Tibial nerve (tissue), 4 donors: Measurements from ENCODE around the gene RUNX2. TPM values are rescaled to one million over a fixed set of nuclear protein-coding genes. Genes with fewer than 3 reads are reported as not detected.

Experiments used
- DNase-seq, 2 donors: peaks; one replicate each; pipeline ENCODE4 v3.0.0-alpha.2; 2019; ENCODE audit warnings: low spot score in 2 of 2
- H3K27ac ChIP-seq, 4 donors: fragments of 200-600 bp; sonication (generic) in 3 of 4; one replicate each; pipeline ENCODE4 v1.5.1; 2017 to 2019; ENCODE audit warnings: mild to moderate bottlenecking in 1 of 4
- H3K27me3 ChIP-seq, 2 donors: fragments of 200-600 bp; sonication (generic) in 1 of 2; one replicate each; pipeline versions ENCODE4 v1.5.1 to v1.6.0; 2017 to 2019
- H3K36me3 ChIP-seq, 3 donors: fragments of 200-600 bp; sonication (generic); one replicate each; pipeline ENCODE4 v1.5.1; 2018 to 2019
- H3K4me1 ChIP-seq, 4 donors: fragments of 200-600 bp; sonication (generic) in 3 of 4; one replicate each; pipeline ENCODE4 v1.5.1; 2017 to 2019
- H3K4me3 ChIP-seq, 4 donors: fragments of 200-600 bp; sonication (generic) in 3 of 4; one replicate each; pipeline ENCODE4 v1.5.1; 2017 to 2019; ENCODE audit warnings: mild to moderate bottlenecking in 1 of 4, moderate library complexity in 1 of 4
- H3K9me3 ChIP-seq, 4 donors: fragments of 200-600 bp; sonication (generic) in 3 of 4; one replicate each; pipeline ENCODE4 v1.5.1; 2017 to 2019
- EP300 ChIP-seq, 2 donors: sonication (generic); formaldehyde crosslinking; IDR thresholded peaks; one replicate each; pipeline ENCODE4 v1.6.1; 2017; ENCODE audit warnings: antibody characterized with exemption in 2 of 2, mild to moderate bottlenecking in 1 of 2
- POLR2A ChIP-seq, 2 donors: fragments of 450-650 bp; IDR thresholded peaks; one replicate each; pipeline ENCODE4 v1.6.1; 2017; ENCODE audit warnings: antibody characterized with exemption in 2 of 2, mild to moderate bottlenecking in 2 of 2, moderate library complexity in 2 of 2
- WGBS, 2 donors: methylation state at CpG; one replicate each; pipeline ENCODE4 v1.1.5; 2018; 5-methylcytosine and 5-hydroxymethylcytosine counted together
- total RNA-seq, 4 donors: library from RNA; depleted of rRNA; stranded (reverse); fragments of >200 nt; gene quantifications; one replicate each; pipeline ENCODE4 v1.1.0, GENCODE V29; 2016
- TF ChIP-seq, protein P1 (sequence below), 5 experiments: fragments of 200-600 bp in 3 of 5; fragments of 450-650 bp in 2 of 5; sonication (generic) in 3 of 5; IDR thresholded peaks; one replicate each; pipeline ENCODE4 v1.5.1; 2016 to 2019; ENCODE audit warnings: antibody characterized with exemption in 5 of 5, mild to moderate bottlenecking in 3 of 5, moderate library complexity in 2 of 5

RUNX2 gene
- total RNA-seq, 4 donors from 2014 or later, result 6.3 to 12.3 (median 7.8) TPM

DNA sequence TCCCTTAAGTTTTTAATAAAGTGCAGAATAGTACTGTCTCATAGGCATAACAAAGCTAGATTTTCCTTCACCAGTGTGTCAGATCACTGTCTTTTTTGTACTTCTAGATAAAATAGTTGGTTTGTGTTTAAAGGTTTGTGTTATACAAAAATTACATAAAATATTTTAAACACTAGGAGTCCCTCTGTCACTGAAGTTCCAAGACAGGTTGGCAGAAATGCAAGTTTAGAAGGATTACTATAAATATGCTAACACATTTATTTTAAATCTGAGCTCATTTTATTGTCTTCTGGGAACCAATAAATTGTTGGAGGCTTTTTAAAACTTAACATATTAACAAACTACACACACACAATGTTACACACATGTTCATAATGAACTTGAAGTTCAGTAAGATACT lies 30.8 kb upstream of the RUNX2 start:
- H3K9me3 ChIP-seq, result no peaks in the 10 kb centered on the region
- H3K27me3 ChIP-seq, result no peaks in the 10 kb centered on the region
- no peaks in the 10 kb centered on the region for H3K36me3 ChIP-seq
- no peak overlapping the region for H3K27ac ChIP-seq
- no peaks in the 10 kb centered on the region for H3K4me1 ChIP-seq
- no peak for TF ChIP-seq EP300 (IDR thresholded peaks at IDR 0.05)
- TF ChIP-seq, protein P1, sequence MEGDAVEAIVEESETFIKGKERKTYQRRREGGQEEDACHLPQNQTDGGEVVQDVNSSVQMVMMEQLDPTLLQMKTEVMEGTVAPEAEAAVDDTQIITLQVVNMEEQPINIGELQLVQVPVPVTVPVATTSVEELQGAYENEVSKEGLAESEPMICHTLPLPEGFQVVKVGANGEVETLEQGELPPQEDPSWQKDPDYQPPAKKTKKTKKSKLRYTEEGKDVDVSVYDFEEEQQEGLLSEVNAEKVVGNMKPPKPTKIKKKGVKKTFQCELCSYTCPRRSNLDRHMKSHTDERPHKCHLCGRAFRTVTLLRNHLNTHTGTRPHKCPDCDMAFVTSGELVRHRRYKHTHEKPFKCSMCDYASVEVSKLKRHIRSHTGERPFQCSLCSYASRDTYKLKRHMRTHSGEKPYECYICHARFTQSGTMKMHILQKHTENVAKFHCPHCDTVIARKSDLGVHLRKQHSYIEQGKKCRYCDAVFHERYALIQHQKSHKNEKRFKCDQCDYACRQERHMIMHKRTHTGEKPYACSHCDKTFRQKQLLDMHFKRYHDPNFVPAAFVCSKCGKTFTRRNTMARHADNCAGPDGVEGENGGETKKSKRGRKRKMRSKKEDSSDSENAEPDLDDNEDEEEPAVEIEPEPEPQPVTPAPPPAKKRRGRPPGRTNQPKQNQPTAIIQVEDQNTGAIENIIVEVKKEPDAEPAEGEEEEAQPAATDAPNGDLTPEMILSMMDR (IDR thresholded peaks at IDR 0.05), result no peak
- no peak for TF ChIP-seq POLR2A (IDR thresholded peaks at IDR 0.05)
- no peak overlapping the region for H3K4me3 ChIP-seq
- no peak for DNase-seq

DNA sequence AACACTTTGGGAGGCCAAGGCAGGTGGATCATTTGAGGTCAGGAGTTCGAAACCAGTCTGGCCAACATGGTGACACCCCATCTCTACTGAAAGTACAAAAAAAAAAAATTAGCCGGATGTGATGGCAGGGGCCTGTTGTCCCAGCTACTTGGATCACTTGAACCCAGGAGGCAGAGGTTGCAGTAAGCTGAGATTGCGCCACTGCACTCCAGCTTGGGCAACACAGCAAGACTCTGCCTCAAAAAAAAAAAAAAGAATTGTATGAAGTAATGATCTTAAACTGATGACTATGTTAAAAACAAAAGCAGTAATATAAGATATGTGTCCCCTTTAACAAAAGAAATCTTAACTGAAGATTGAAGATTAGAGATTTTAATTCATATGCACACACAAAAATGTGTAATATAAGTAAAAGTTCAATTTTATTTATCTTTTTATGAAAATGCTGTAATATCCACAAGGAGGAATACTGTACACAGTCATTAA lies 29.0 kb upstream of the RUNX2 start:
- H3K27me3 ChIP-seq, result no peaks in the 10 kb centered on the region
- WGBS, 2 donors, result 95 to 98% methylated on average over 3 of the region's 3 CpGs
- H3K9me3 ChIP-seq, result peaks cover 0 to 3% (median 0%) of the 10 kb centered on the region in 4 donors
- peaks cover 0 to 4% (median 0%) of the 10 kb centered on the region in 3 donors for H3K36me3 ChIP-seq
- no peak for DNase-seq
- no peak overlapping the region for H3K4me3 ChIP-seq
- no peaks in the 10 kb centered on the region for H3K4me1 ChIP-seq
- H3K27ac ChIP-seq, result no peak overlapping the region
- TF ChIP-seq EP300 (IDR thresholded peaks at IDR 0.05) (no peak), POLR2A (IDR thresholded peaks at IDR 0.05) (no peak)
- TF ChIP-seq, protein P1 (IDR thresholded peaks at IDR 0.05), result no peak

DNA sequence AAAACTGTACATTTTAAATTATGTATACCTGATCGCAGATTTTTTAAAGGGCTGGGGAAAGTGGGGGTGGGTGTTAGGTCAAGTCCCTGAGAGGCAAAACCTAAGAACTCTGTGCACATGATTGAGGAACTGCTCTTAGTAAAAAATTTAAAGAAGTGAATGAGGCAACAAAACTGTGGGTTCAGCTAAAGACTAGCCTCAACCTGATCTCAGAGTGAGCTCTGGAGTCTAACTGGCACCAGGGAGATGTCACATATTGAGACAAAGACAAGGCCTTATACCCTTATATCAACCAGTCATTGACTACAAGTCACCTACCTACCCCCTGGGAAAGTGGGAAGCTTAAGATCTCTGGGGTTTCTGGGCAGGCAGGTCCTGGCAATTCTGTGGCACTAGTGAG lies 27.4 kb upstream of the RUNX2 start:
- WGBS, 2 donors, result 89 to 97% methylated on average over 1 of the region's 1 CpG
- peaks cover 0 to 3% (median 0%) of the 10 kb centered on the region in 4 donors for H3K9me3 ChIP-seq
- TF ChIP-seq, protein P1 (IDR thresholded peaks at IDR 0.05), result no peak
- TF ChIP-seq EP300 (IDR thresholded peaks at IDR 0.05) (no peak), POLR2A (IDR thresholded peaks at IDR 0.05) (no peak)

DNA sequence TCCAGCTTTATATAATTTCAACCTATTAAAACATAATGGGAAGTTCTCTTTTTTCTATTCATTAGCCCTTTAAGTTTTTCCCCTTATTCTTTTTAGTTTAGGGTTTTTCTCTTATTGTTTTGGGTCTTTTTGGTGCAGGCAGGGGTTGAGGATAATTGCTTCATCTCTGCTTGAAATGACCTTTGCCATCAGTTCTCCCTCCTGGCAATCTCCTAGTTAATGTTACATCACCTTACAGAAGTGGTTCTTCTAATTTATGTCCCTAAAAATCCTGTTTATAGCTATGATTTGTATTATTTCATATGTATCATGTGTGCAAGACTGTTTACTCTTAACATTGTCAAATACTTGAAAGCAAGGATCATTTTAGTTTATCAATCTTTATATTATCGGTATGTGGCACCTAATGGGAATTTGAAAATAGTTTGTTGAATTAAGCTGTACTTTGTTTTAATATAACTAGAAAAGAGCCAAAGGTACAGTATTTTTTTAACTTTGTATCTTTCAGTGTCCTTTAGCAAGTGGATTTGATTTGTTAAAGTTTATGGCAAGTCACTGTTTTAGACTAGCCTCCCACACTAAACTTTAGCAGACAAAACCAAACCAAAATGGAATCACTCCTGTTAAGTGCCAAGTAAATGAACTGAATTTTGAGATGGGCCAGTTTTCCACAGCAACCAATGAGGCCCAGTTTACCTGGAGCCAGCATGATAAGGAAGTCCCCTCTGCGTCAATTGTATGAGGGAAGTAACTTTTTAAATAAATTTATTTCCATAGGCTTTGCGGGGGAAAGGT lies 26.6 kb upstream of the RUNX2 start:
- Histone ChIP-seq H3K4me3 (no peak overlapping the region), H3K27me3 (no peaks in the 10 kb centered on the region), H3K27ac (no peak overlapping the region), H3K36me3 (peaks cover 0 to 4% (median 0%) of the 10 kb centered on the region in 3 donors), H3K4me1 (no peaks in the 10 kb centered on the region), H3K9me3 (peaks cover 0 to 3% (median 0%) of the 10 kb centered on the region in 4 donors)
- TF ChIP-seq, protein P1 (IDR thresholded peaks at IDR 0.05), result no peak
- TF ChIP-seq EP300 (IDR thresholded peaks at IDR 0.05) (no peak), POLR2A (IDR thresholded peaks at IDR 0.05) (no peak)
- no peak for DNase-seq
- 63 to 65% methylated on average over 3 of the region's 3 CpGs for WGBS, 2 donors

More for the DNA sequence above, 27.4 kb upstream of the RUNX2 start:
- Histone ChIP-seq H3K36me3 (peaks cover 0 to 4% (median 0%) of the 10 kb centered on the region in 3 donors), H3K4me3 (no peak overlapping the region), H3K27me3 (no peaks in the 10 kb centered on the region), H3K27ac (no peak overlapping the region), H3K4me1 (no peaks in the 10 kb centered on the region)
- DNase-seq, result no peak

DNA sequence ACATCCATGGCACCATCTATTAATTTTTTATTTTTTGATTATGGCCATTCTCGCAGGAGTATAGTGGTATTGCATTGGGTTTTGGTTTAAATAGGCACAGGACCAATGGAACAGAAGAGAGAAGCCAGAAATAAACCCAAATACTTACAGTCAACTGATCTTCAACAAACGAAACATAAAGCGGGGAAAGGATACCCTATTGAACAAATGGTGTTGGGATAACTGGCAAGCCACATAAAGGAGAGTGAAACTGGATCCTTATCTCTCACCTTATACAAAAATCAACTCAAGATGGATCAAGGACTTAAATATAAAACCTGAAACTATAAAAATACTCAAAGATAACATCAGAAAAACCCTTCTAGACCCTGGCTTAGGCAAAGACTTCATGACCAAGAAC lies 25.3 kb upstream of the RUNX2 start:
- WGBS, 2 donors, result 95 to 97% methylated on average over 3 of the region's 3 CpGs
- no peak overlapping the region for H3K27ac ChIP-seq
- H3K36me3 ChIP-seq, result peaks cover 0 to 4% (median 0%) of the 10 kb centered on the region in 3 donors
- H3K4me3 ChIP-seq, result no peak overlapping the region
- no peak for DNase-seq
- peaks cover 0 to 10% (median 0%) of the 10 kb centered on the region in 4 donors for H3K9me3 ChIP-seq
- no peaks in the 10 kb centered on the region for H3K4me1 ChIP-seq
- no peaks in the 10 kb centered on the region for H3K27me3 ChIP-seq
- no peak for TF ChIP-seq POLR2A (IDR thresholded peaks at IDR 0.05)
- TF ChIP-seq EP300 (IDR thresholded peaks at IDR 0.05), result no peak
- TF ChIP-seq, protein P1 (IDR thresholded peaks at IDR 0.05), result no peak
